Measurements from ENCODE around the gene LDLR.
A peak's percentile ranks its signal among the peaks of the same experiment; 100 is the strongest.
"Not testable (repeated sequence)": the region's sequence is repeated elsewhere in the genome, so short reads cannot be mapped to it uniquely, and the experiment has no call there.

The LDLR gene

DNA sequence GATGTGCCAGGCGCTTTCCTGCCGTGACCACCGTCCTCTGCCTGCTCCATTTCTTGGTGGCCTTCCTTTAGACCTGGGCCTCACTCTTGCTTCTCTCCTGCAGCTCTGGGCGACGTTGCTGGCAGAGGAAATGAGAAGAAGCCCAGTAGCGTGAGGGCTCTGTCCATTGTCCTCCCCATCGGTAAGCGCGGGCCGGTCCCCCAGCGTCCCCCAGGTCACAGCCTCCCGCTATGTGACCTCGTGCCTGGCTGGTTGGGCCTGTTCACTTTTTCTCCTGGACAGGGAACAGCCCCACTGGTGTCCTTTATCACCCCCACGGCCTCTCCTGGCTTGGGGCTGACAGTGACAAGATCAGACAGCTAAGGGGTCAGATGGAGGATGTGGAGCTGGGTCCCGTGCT is 38.6 kb downstream of the LDLR start:
- DNase-seq (ENCODE audit: low read depth) = no peak
- no peak overlapping the region for H3K4me3 ChIP-seq (ENCODE audit: low read depth, low read length)

GRCh38 chr19:11130824-11131455 is 41.7 kb downstream of the LDLR start:
- peak; percentile 33 for DNase-seq (ENCODE audit: low read depth)
- no peak overlapping the region for H3K4me3 ChIP-seq (ENCODE audit: low read depth, low read length)
- TF ChIP-seq, protein P1, sequence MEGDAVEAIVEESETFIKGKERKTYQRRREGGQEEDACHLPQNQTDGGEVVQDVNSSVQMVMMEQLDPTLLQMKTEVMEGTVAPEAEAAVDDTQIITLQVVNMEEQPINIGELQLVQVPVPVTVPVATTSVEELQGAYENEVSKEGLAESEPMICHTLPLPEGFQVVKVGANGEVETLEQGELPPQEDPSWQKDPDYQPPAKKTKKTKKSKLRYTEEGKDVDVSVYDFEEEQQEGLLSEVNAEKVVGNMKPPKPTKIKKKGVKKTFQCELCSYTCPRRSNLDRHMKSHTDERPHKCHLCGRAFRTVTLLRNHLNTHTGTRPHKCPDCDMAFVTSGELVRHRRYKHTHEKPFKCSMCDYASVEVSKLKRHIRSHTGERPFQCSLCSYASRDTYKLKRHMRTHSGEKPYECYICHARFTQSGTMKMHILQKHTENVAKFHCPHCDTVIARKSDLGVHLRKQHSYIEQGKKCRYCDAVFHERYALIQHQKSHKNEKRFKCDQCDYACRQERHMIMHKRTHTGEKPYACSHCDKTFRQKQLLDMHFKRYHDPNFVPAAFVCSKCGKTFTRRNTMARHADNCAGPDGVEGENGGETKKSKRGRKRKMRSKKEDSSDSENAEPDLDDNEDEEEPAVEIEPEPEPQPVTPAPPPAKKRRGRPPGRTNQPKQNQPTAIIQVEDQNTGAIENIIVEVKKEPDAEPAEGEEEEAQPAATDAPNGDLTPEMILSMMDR (IDR thresholded peaks at IDR 0.05; ENCODE audit: control insufficient read depth, extremely low read depth, insufficient read depth) = peak; percentile 78

More for the DNA sequence above, 38.6 kb downstream of the LDLR start:
- TF ChIP-seq, protein P1 (IDR thresholded peaks at IDR 0.05; ENCODE audit: control insufficient read depth, extremely low read depth, insufficient read depth) = no peak

DNA sequence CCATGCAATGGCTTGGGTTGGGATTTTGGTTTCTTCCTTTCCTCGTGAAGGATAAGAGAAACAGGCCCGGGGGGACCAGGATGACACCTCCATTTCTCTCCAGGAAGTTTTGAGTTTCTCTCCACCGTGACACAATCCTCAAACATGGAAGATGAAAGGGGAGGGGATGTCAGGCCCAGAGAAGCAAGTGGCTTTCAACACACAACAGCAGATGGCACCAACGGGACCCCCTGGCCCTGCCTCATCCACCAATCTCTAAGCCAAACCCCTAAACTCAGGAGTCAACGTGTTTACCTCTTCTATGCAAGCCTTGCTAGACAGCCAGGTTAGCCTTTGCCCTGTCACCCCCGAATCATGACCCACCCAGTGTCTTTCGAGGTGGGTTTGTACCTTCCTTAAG is 42.2 kb downstream of the LDLR start:
- no peak overlapping the region for H3K4me3 ChIP-seq (ENCODE audit: low read depth, low read length)
- no peak for DNase-seq (ENCODE audit: low read depth)
- TF ChIP-seq, protein P1 (IDR thresholded peaks at IDR 0.05; ENCODE audit: control insufficient read depth, extremely low read depth, insufficient read depth) = no peak

DNA sequence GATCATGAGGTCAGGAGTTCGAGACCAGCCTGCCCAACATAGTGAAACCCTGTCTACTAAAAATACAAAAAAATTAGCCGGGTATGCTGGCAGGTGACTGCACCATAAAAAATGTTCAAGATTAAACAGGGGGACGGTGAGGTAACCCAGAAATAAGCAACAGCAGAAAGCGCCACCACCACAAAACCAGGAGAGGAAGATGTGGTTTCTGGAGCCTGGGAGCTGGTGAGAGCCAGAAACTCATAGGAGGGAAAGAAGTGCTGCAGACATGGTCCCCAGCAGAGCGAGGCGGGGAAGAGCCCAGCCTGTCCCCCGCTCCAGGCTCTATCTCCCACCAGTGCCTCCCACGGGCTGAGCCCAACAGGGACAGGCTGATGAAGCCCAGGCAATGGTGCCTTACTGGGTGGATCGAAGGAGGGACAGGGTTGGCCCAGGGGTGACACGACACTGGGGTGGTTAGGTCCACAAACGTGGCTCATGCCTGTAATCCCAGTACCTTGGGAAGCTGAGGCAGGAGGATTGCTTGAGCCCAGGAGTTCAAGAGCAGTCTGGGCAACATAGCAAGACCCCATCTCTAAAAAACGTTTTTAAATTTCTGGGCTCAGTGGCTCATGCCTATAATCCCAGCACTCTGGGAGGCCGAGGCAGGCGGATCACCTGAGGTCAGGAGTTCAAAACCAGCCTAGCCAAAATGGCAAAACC is 47.3 kb downstream of the LDLR start:
- TF ChIP-seq, protein P1 (IDR thresholded peaks at IDR 0.05; ENCODE audit: control insufficient read depth, extremely low read depth, insufficient read depth) = no peak
- H3K4me3 ChIP-seq (ENCODE audit: low read depth, low read length) = no peak overlapping the region
- no peak for DNase-seq (ENCODE audit: low read depth)

DNA sequence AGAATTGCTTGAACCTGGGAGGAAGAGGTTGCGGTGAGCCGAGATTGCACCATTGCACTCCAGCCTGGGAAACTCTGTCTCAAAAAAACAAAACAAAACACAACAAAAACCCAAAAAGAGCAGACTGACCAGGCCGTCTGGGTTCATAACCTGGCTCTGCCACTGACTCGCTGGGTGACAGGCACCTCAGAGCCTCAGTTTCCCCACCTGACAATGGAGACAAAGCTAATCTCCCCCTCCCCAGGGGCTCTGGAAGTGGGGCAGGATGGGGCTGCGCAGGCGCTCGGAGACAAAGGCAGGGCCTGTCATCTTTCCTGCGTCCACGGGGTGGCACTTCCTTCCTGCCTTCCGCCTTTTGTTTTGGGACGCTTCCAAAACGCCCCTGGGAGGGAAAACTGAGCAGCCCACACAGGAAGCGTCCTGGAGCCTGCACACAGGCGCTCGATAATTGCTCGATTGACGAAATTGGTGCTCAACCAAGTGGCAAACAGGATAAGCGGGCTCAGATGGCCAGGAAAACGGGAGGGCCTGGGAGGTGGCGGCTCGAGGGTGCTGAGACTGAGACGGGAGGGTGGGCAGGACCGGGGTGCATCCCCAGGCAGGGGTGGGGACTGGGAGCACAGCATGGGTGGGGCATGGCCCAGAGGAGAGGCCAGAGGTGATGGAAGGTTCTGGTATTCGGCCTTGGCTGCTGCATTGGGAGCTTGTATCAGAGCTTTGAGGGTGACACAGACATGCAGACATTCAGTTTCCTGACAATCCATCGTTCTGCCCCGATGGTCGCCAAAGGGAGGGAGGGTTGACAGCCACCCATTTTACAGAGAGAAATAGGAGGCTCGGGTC is 48.5 kb downstream of the LDLR start:
- H3K4me3 ChIP-seq (ENCODE audit: low read depth, low read length) = peak overlapping the region; percentile 29
- TF ChIP-seq, protein P1 (IDR thresholded peaks at IDR 0.05; ENCODE audit: control insufficient read depth, extremely low read depth, insufficient read depth) = peak; percentile 76
- DNase-seq (ENCODE audit: low read depth) = no peak

DNA sequence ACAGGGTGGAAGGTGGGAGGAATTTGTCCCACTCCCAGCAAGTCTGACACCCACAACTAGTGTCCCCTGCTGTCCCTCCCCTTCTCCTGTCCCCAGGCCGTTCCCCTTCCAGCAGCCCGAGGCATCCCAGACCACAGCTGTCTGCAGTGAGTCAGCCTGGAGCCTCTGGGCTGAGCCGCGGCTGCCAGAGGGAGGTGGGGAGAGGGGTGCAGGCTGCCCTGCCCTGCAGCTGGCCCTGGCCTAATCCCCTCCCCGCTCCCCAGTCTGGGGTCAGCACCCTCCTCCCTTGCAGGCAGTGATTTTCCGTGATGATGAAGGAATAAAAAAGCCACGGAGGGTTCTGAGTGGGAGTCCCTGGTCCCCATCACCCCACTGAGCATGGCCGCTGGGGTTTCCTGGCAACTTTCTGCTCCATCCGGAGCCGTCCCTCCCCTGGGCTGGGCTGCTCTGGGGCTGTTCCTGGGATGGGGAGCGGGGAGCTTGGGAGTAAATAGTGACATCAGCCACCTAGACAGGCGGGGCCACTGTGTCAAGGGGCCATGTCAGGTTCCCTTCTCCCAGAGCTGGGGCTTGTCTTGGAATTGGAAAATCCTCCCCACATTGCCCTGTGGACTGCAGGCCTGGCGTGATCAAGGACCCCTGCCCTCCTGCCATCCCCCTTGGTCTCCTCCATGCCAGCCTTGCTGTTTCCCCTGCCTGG is 49.5 kb downstream of the LDLR start:
- DNase-seq (ENCODE audit: low read depth) = no peak
- H3K4me3 ChIP-seq (ENCODE audit: low read depth, low read length) = no peak overlapping the region
- TF ChIP-seq, protein P1 (IDR thresholded peaks at IDR 0.05; ENCODE audit: control insufficient read depth, extremely low read depth, insufficient read depth) = no peak

DNA sequence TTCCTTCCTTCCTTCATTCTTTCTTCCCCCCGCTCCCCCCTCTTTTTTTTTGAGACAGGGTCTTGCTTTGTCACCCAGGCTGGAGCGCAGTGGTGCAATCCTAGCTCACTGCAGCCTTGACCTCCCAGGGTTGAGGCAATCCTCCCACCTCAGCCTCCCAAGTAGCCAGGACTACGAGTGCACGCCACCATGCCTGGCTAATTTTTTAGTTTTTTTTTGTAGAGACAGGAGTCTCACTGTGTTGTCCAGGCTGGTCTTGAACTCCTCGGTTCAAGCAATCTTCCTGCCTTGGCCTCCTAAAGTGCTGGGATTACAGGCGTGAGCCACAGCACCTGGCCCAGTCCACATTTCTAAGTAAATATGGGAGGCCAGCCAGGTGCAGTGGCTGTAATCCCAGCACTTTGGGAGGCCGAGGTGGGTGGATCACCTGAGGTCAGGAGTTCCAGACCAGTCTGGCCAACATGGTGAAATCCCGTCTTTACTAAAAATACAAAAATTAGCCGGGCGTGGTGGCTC is 50.8 kb downstream of the LDLR start:
- H3K4me3 ChIP-seq (ENCODE audit: low read depth, low read length); DNase-seq (ENCODE audit: low read depth): not testable (repeated sequence)
